Hair follicle dermal papilla cell (primary cell): Measurements from ENCODE around the gene MED1. TPM values are rescaled to one million over a fixed set of nuclear protein-coding genes. Genes with fewer than 3 reads are reported as not detected.

Experiments used
- total RNA-seq: library from RNA; depleted of rRNA; stranded (reverse); fragments of >200 nt; gene quantifications from 2 replicates; pipeline ENCODE4 v1.2.3, GENCODE V29; 2012

Gene MED1
- total RNA-seq: 27.7 and 32.8 TPM in 2 replicates

DNA sequence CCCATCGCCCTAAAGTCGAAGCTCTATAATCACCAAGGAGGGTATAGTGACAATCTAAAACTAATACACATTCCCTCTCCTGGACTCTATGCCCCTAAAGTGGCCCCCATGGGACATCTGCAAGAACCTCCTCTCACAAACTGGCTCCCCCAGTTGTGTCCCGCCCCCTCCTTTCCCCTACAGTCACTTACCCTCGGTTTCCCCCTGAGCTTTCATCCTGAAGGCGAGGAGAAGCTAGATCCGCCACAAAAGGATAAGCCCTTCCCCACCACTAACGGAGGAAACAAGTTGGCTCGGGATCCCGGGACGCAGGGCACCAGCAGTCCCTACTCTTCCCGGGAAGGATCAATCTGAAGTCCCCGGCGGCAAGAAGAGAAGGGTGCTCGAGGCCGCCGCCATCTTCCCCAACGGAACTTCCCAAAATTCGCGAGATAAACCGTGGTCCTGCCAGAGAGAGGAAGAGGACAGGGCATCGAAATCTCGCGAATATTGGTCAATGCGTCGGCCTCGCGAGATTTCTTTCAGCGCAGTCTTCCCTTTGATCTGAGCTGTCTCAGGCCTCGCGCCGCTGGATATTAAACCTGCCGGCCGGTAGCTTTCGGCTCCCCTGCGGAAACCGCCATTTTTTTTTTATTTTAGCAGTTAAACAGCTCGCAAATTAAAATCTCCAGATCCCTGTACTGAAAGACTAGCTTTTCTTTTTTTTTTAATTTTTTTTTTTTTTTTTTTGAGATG is at the start of gene MED1:
TSS of gene MED1 (minus strand) at position 417 of the 735 bp plus-strand sequence. CDS start at position 216, 201 bp downstream.

GRCh38 chr17:39461113-39461925 is 10.3 kb upstream of the MED1 start, which contains the start of gene CDK12:
Gene CDK12 (plus strand): TSS chr17:39461486. CDS start chr17:39462072, 586 bp downstream.

DNA sequence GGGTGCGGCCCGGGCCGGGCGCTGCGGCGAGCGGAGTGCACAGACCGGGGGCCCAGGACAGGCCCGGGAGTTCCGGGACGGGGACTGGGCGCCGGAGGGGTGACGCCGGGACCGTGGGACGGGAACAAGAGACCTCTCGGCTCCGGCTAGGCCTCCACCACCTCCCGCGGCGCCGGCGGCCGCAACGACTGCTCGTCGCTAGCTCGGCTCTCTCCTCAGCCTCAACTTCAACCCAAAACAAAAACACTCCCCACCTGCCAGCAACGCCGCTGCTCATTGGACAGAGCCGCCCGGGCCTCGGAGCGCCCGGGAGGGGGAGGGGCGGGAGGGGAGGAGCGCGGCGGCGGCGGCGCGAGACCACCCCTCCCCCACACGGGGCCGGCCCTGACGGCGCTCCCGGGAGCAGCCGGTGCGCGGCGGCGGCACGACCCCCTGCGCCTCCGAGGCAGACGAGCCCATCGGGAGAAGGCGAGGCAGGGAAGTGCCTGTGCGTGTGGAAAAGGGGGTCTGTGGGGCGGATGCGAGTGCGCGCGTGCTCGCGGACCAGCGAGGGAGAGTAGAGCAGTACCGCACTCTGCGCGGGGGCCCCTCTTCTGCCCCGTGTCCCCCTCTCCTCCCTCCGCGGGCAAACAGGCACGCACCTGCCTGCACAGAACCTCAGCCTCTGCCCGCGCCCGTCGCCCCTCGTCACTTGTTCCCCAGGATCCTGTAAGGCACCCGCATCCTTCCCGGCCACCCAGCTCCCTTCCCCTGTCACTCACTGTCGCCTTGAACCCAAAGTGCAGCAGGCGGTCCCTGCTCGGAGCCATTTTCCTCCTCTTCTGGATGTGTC is 49.4 kb downstream of the MED1 start, which contains the start of gene FBXL20:
TSS of gene FBXL20 (minus strand) at position 215 of the 832 bp plus-strand sequence. CDS start 224 bp downstream, outside the sequence.

Other genes with a start within 250 kb of the MED1 start
- gene STAC2, start 225.3 kb downstream of the MED1 start, total RNA-seq: 0.12 and 0.16 TPM in 2 replicates
- 12.9 and 19.3 TPM in 2 replicates for gene FBXL20, start 49.6 kb downstream of the MED1 start, total RNA-seq
- gene CDK12, start 10.2 kb upstream of the MED1 start, total RNA-seq: 50.0 and 50.9 TPM in 2 replicates
- not detected in 2 replicates for gene NEUROD2, start 156.7 kb upstream of the MED1 start, total RNA-seq
- not detected in 2 replicates for gene PPP1R1B, start 175.7 kb upstream of the MED1 start, total RNA-seq
- 21.5 and 29.5 TPM in 2 replicates for gene STARD3, start 185.9 kb upstream of the MED1 start, total RNA-seq
- gene TCAP, start 214.1 kb upstream of the MED1 start, total RNA-seq: 0.36 and 0.49 TPM in 2 replicates
- gene PNMT, start 217.2 kb upstream of the MED1 start, total RNA-seq: not detected in 2 replicates
- 14.9 and 17.1 TPM in 2 replicates for gene PGAP3, start 236.8 kb upstream of the MED1 start, total RNA-seq
- 49.1 and 56.8 TPM in 2 replicates for gene ERBB2, start 248.8 kb upstream of the MED1 start, total RNA-seq